SK-N-SH (cell line): ENCODE results near the gene LIN52.

ENCODE experiments used
- CHD2 ChIP-seq: fragments of 150-350 bp; IDR thresholded peaks from 2 replicates; pipeline ENCODE4 v1.6.1; 2018; ENCODE audit warnings: low read length; ENCODE audit not compliant: partially characterized antibody
- GABPA ChIP-seq: IDR thresholded peaks from 2 replicates; pipeline ENCODE4 v1.4.0; 2012; ENCODE audit warnings: low read depth, mild to moderate bottlenecking
- POLR2AphosphoS5 ChIP-seq: IDR thresholded peaks from 2 replicates; pipeline ENCODE4 v1.6.1; 2012; ENCODE audit warnings: low read depth, low read length
- RFX5 ChIP-seq: IDR thresholded peaks from 2 replicates; pipeline ENCODE4 v1.6.1; 2012; ENCODE audit warnings: mild to moderate bottlenecking, improper control_type of control experiment, low read length
- TAF1 ChIP-seq: IDR thresholded peaks from 2 replicates; pipeline ENCODE4 v1.6.1; 2012; ENCODE audit warnings: low read depth, mild to moderate bottlenecking, low read length, moderate library complexity, borderline replicate concordance
- TF ChIP-seq, protein P1 (sequence below): fragments of 150-350 bp; IDR thresholded peaks from 2 replicates; pipeline ENCODE4 v1.6.1; 2017; ENCODE audit warnings: antibody characterized with exemption, low read length, low read depth, borderline replicate concordance
- TF ChIP-seq, protein P2 (sequence below): fragments of 200-600 bp; sonication (generic); IDR thresholded peaks from 2 replicates; pipeline ENCODE4 v1.6.1; 2017; ENCODE audit warnings: antibody characterized with exemption, mild to moderate bottlenecking, moderate library complexity
- TF ChIP-seq, protein P3 (sequence below): IDR thresholded peaks from 2 replicates; pipeline ENCODE4 v1.4.0; 2012; ENCODE audit warnings: low read depth
- TF ChIP-seq, protein P4 (sequence below): IDR thresholded peaks from 2 replicates; pipeline ENCODE4 v1.4.0; 2012; ENCODE audit warnings: low read depth, borderline replicate concordance
- TF ChIP-seq, protein P5 (sequence below): IDR thresholded peaks from 2 replicates; pipeline ENCODE4 v1.6.1; 2012; ENCODE audit warnings: mild to moderate bottlenecking, low read depth, low read length, moderate library complexity

DNA sequence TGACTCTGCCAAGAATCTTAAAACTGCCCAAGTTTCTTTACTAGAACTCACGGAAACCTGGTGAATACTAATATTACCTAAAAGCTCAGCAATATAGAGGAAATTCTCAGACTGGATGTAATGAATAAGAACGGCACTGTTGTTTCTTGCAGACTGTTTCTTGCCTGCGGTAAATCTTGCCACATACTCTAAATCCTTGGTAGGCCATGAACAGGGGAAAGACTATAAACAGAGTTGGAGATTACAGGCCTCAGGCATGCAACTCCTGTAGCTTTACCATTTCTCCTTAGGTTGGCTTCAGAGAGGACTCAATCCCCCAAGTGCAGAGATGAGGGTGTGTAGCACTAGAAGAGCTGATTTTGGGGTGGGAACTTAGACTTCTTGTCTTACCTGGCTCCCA lies 1.6 kb upstream of the LIN52 start:
- TF ChIP-seq, protein P1, sequence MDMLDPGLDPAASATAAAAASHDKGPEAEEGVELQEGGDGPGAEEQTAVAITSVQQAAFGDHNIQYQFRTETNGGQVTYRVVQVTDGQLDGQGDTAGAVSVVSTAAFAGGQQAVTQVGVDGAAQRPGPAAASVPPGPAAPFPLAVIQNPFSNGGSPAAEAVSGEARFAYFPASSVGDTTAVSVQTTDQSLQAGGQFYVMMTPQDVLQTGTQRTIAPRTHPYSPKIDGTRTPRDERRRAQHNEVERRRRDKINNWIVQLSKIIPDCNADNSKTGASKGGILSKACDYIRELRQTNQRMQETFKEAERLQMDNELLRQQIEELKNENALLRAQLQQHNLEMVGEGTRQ, result no peak
- TF ChIP-seq, protein P2, sequence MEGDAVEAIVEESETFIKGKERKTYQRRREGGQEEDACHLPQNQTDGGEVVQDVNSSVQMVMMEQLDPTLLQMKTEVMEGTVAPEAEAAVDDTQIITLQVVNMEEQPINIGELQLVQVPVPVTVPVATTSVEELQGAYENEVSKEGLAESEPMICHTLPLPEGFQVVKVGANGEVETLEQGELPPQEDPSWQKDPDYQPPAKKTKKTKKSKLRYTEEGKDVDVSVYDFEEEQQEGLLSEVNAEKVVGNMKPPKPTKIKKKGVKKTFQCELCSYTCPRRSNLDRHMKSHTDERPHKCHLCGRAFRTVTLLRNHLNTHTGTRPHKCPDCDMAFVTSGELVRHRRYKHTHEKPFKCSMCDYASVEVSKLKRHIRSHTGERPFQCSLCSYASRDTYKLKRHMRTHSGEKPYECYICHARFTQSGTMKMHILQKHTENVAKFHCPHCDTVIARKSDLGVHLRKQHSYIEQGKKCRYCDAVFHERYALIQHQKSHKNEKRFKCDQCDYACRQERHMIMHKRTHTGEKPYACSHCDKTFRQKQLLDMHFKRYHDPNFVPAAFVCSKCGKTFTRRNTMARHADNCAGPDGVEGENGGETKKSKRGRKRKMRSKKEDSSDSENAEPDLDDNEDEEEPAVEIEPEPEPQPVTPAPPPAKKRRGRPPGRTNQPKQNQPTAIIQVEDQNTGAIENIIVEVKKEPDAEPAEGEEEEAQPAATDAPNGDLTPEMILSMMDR, result no peak
- no peak for TF ChIP-seq RFX5
- TF ChIP-seq GABPA, result no peak
- TF ChIP-seq CHD2, result no peak
- TF ChIP-seq, protein P3, sequence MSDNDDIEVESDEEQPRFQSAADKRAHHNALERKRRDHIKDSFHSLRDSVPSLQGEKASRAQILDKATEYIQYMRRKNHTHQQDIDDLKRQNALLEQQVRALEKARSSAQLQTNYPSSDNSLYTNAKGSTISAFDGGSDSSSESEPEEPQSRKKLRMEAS, result no peak
- TF ChIP-seq, protein P4, sequence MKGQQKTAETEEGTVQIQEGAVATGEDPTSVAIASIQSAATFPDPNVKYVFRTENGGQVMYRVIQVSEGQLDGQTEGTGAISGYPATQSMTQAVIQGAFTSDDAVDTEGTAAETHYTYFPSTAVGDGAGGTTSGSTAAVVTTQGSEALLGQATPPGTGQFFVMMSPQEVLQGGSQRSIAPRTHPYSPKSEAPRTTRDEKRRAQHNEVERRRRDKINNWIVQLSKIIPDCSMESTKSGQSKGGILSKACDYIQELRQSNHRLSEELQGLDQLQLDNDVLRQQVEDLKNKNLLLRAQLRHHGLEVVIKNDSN, result no peak
- no peak for TF ChIP-seq POLR2AphosphoS5
- TF ChIP-seq, protein P5, sequence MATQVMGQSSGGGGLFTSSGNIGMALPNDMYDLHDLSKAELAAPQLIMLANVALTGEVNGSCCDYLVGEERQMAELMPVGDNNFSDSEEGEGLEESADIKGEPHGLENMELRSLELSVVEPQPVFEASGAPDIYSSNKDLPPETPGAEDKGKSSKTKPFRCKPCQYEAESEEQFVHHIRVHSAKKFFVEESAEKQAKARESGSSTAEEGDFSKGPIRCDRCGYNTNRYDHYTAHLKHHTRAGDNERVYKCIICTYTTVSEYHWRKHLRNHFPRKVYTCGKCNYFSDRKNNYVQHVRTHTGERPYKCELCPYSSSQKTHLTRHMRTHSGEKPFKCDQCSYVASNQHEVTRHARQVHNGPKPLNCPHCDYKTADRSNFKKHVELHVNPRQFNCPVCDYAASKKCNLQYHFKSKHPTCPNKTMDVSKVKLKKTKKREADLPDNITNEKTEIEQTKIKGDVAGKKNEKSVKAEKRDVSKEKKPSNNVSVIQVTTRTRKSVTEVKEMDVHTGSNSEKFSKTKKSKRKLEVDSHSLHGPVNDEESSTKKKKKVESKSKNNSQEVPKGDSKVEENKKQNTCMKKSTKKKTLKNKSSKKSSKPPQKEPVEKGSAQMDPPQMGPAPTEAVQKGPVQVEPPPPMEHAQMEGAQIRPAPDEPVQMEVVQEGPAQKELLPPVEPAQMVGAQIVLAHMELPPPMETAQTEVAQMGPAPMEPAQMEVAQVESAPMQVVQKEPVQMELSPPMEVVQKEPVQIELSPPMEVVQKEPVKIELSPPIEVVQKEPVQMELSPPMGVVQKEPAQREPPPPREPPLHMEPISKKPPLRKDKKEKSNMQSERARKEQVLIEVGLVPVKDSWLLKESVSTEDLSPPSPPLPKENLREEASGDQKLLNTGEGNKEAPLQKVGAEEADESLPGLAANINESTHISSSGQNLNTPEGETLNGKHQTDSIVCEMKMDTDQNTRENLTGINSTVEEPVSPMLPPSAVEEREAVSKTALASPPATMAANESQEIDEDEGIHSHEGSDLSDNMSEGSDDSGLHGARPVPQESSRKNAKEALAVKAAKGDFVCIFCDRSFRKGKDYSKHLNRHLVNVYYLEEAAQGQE, result no peak
- TF ChIP-seq TAF1, result no peak
